ENCODE measurements around the gene CFAP57.
"Not testable (repeated sequence)": the region's sequence is repeated elsewhere in the genome, so short reads cannot be mapped to it uniquely, and the experiment has no call there.

The CFAP57 gene

GRCh38 chr1:43171876-43172526 lies at the start of gene CFAP57, which contains the start of gene EBNA1BP2:
TSS of gene CFAP57 (plus strand) at chr1:43172330. CDS start at chr1:43172754, 424 bp downstream.
TSS of gene EBNA1BP2 (minus strand) at chr1:43172290. CDS start at chr1:43172118, 172 bp downstream.
- DNase-seq = peak; percentile 92

GRCh38 chr1:43123031-43123430 lies 49.1 kb upstream of the CFAP57 start:
- DNase-seq = no peak

- no peak for DNase-seq
These were observed 43.3 kb upstream of the CFAP57 start for GRCh38 chr1:43128816-43129215.

- no peak for DNase-seq
These were observed 42.7 kb upstream of the CFAP57 start for GRCh38 chr1:43129426-43129825.

GRCh38 chr1:43134068-43134467 lies 38.1 kb upstream of the CFAP57 start:
- DNase-seq = no peak

GRCh38 chr1:43134640-43135039 lies 37.5 kb upstream of the CFAP57 start:
- DNase-seq = no peak

GRCh38 chr1:43135857-43136781 lies 36.0 kb upstream of the CFAP57 start:
- DNase-seq = no peak

- no peak for DNase-seq
These were observed 34.6 kb upstream of the CFAP57 start for GRCh38 chr1:43137445-43138052.

- DNase-seq = not testable (repeated sequence)
These were observed 32.8 kb upstream of the CFAP57 start for GRCh38 chr1:43139295-43139694.

GRCh38 chr1:43140010-43140409 lies 32.1 kb upstream of the CFAP57 start:
- no peak for DNase-seq

GRCh38 chr1:43140583-43140982 lies 31.5 kb upstream of the CFAP57 start:
- no peak for DNase-seq

GRCh38 chr1:43143441-43143888 lies 28.7 kb upstream of the CFAP57 start:
- DNase-seq = no peak

- no peak for DNase-seq
These were observed 27.9 kb upstream of the CFAP57 start for GRCh38 chr1:43144237-43144636.

GRCh38 chr1:43147625-43148327 lies 24.4 kb upstream of the CFAP57 start:
- DNase-seq = no peak

- DNase-seq = no peak
These were observed 22.2 kb upstream of the CFAP57 start for GRCh38 chr1:43149889-43150288.

GRCh38 chr1:43152866-43153265 lies 19.3 kb upstream of the CFAP57 start:
- no peak for DNase-seq

- no peak for DNase-seq
These were observed 18.7 kb upstream of the CFAP57 start for GRCh38 chr1:43153443-43153842.

- no peak for DNase-seq
These were observed 16.1 kb upstream of the CFAP57 start for GRCh38 chr1:43156026-43156425.

GRCh38 chr1:43165162-43165561 lies 7.0 kb upstream of the CFAP57 start:
- no peak for DNase-seq

GRCh38 chr1:43165765-43166164 lies 6.4 kb upstream of the CFAP57 start:
- DNase-seq = no peak

- no peak for DNase-seq
These were observed 736 bp upstream of the CFAP57 start for GRCh38 chr1:43171312-43171875.

- no peak for DNase-seq
These were observed 420 bp downstream of the CFAP57 start for GRCh38 chr1:43172527-43172972.
